GM06990 (cell line): Measurements from ENCODE around the gene CDH20.

Experiments
- DNase-seq: peaks from one replicate; pipeline ENCODE4 v3.0.0-alpha.2; 2011; ENCODE audit not compliant: insufficient read length; ENCODE audit errors: extremely low read depth
- H3K27me3 ChIP-seq: replicated peaks from 2 replicates; pipeline ENCODE4 v1.6.0; 2011; ENCODE audit warnings: low read length; ENCODE audit not compliant: control insufficient read depth, insufficient read depth
- H3K36me3 ChIP-seq: 2 replicates; pipeline ENCODE4 v1.5.1; 2011; ENCODE audit warnings: low read length; ENCODE audit not compliant: control insufficient read depth, insufficient read depth
- H3K4me3 ChIP-seq: replicated peaks from 2 replicates; pipeline ENCODE4 v1.5.1; 2011; ENCODE audit warnings: low read depth, mild to moderate bottlenecking, control low read depth, low read length
- TF ChIP-seq, protein P1 (sequence below): IDR thresholded peaks from 2 replicates; pipeline ENCODE4 v1.5.1; 2011; ENCODE audit warnings: low read length, control low read depth, mild to moderate bottlenecking, inconsistent platforms; ENCODE audit not compliant: insufficient read depth, poor library complexity, severe bottlenecking

The CDH20 gene

GRCh38 chr18:61531182-61531581, 198.0 kb downstream of the CDH20 start:
- no peak for DNase-seq

DNA sequence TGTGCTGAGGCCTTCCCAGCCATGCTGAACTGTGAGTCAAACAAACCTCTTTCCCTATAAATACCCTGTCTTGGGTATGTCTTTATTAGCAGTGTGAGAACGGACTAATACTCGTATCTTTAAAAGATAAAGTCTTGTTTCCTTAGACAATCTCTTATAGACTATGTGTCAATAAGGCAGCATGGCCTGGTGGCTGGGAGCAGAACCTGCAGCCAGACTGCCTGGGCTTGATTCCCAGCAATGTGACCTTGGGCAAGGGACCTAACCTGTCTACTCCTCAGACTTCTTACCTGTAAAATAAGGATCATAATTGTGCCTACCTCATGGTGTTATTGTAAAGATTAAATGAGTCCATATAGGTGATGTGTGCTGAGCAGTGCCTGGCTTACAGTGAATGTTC, 198.7 kb downstream of the CDH20 start:
- H3K36me3 ChIP-seq = no peaks in the 10 kb centered on the region
- TF ChIP-seq, protein P1, sequence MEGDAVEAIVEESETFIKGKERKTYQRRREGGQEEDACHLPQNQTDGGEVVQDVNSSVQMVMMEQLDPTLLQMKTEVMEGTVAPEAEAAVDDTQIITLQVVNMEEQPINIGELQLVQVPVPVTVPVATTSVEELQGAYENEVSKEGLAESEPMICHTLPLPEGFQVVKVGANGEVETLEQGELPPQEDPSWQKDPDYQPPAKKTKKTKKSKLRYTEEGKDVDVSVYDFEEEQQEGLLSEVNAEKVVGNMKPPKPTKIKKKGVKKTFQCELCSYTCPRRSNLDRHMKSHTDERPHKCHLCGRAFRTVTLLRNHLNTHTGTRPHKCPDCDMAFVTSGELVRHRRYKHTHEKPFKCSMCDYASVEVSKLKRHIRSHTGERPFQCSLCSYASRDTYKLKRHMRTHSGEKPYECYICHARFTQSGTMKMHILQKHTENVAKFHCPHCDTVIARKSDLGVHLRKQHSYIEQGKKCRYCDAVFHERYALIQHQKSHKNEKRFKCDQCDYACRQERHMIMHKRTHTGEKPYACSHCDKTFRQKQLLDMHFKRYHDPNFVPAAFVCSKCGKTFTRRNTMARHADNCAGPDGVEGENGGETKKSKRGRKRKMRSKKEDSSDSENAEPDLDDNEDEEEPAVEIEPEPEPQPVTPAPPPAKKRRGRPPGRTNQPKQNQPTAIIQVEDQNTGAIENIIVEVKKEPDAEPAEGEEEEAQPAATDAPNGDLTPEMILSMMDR = no peak
- no peaks in the 10 kb centered on the region for H3K27me3 ChIP-seq
- DNase-seq = no peak
- no peak overlapping the region for H3K4me3 ChIP-seq

More at GRCh38 chr18:61531182-61531581, 198.0 kb downstream of the CDH20 start:
- TF ChIP-seq, protein P1 = no peak
- Histone ChIP-seq H3K27me3 (no peaks in the 10 kb centered on the region), H3K4me3 (no peak overlapping the region), H3K36me3 (no peaks in the 10 kb centered on the region)

DNA sequence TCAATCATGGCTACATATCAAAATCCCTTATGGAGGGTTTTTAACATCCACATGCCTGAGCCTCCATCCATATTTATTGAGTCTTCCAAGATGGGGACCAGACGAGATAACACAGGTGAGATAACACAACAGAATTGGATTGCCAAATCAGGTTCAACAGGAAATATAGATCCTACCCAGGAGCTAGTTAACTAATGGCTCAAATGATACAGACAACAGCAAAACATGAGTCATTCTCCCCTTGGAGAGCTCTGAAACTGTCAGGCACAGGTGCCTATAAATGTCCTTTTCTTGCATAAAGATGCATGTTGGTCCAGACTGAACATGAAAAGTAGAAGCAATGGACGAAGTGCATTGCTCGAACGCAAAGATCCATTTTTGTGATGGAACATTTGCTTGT, 202.2 kb downstream of the CDH20 start:
- TF ChIP-seq, protein P1 = no peak
- Histone ChIP-seq H3K4me3 (no peak overlapping the region), H3K27me3 (no peaks in the 10 kb centered on the region), H3K36me3 (no peaks in the 10 kb centered on the region)
- no peak for DNase-seq

DNA sequence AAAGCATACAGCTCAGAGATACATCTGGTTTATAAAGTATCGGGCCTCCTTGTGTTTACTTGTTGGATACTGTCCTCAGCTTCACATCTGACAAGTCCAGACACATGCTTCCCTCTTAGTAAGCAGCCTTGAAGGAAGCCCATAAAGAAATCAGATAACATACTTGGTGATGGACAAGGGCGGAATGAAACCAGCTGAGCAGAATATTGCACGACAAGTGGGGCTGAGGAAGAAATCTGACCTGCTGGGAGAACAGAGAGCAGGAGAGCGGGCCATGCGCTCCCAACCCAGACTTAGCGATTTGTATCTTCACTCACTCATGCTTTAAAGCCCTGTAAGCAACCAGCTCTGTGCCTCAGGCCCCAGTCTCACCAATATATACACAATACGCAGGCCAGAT, 208.4 kb downstream of the CDH20 start:
- TF ChIP-seq, protein P1 = no peak
- Histone ChIP-seq H3K36me3 (no peaks in the 10 kb centered on the region), H3K4me3 (no peak overlapping the region), H3K27me3 (no peaks in the 10 kb centered on the region; the same call in 1 of the 2 replicates)
- DNase-seq = no peak

DNA sequence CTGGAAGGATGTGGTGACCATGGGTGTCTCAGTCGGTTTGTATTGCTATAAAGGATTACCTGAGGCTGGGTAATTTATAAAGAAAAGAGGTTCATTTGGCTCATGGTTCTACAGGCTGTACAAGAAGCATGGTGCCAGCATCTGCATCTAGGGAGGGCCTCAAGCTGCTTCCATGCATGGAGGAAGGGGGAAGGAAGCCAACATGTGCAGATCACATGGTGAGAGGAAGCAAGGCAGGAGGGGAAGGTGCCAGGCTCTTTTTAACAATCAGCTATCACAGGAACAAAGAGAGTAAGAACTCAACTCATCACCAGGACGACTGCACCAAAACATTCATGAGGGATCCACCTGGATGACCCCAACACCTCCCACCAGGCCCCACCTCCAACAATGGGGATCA, 209.4 kb downstream of the CDH20 start:
- TF ChIP-seq, protein P1 = no peak
- Histone ChIP-seq H3K4me3 (no peak overlapping the region), H3K27me3 (no peaks in the 10 kb centered on the region; the same call in 1 of the 2 replicates), H3K36me3 (no peaks in the 10 kb centered on the region)
- DNase-seq = no peak

GRCh38 chr18:61543518-61543917, 210.3 kb downstream of the CDH20 start:
- Histone ChIP-seq H3K36me3 (no peaks in the 10 kb centered on the region), H3K4me3 (no peak overlapping the region), H3K27me3 (no peaks in the 10 kb centered on the region; the same call in 1 of the 2 replicates)
- TF ChIP-seq, protein P1 = no peak
- no peak for DNase-seq
